HT1080 (cell line): ENCODE results near the gene FAM167B. TPM values are rescaled to one million over a fixed set of nuclear protein-coding genes. Genes with fewer than 3 reads are reported as not detected.

Experiments
- DNase-seq: peaks from one replicate; pipeline ENCODE4 v3.0.0-alpha.2; 2015; ENCODE audit warnings: low read depth
- total RNA-seq: library from RNA; depleted of rRNA; stranded (reverse); fragments of >200 nt; shearing (Covaris generic); gene quantifications from 2 replicates; pipeline ENCODE4 v1.2.3, GENCODE V29; 2014

Gene FAM167B
- total RNA-seq, 1 experiment from 2014 or later, result 0.95 TPM

DNA sequence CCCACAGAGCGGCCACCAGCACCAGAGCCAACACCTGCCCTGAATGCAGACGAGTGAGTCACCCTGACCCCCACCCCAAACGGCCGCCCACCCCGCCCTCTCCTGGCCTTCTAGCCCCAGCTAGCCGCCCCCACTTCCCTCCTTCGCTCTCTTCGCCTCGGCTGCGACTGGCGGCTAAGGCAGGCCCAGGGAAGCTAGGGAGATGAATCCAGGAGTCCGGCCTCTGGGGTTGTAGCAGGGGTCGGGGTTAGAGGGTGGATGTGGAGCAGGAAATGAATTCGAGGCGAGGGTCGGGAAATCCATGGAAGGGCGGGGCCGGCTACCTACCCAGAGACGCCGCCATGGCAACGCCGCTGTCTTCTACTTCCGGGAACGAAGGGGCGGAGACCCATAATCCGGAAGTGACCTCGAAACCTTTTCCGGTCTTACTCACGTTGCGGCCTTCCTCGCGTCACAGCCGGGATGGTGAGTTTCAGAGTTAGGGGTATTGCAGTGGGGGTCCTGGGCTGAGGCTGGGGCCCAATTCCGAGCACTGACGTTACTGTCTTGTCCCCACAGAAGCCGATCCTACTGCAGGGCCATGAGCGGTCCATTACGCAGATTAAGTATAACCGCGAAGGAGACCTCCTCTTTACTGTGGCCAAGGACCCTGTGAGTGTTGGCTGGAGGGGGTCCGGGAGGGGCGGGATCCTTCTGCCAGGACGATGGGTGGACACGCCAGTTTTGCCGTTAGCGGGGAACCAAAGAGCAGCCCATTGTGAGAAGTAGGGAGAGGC is 24.9 kb upstream of the FAM167B start, which contains the start of the genes EIF3I and TMEM234:
Gene EIF3I (plus strand): TSS at position 428 of the 776 bp plus-strand sequence. CDS start 35 bp downstream, at position 463.
Gene TMEM234 (minus strand): TSS at position 374 of the 776 bp plus-strand sequence. CDS start 31 bp downstream, at position 343.
- peak; percentile 87 for DNase-seq

DNA sequence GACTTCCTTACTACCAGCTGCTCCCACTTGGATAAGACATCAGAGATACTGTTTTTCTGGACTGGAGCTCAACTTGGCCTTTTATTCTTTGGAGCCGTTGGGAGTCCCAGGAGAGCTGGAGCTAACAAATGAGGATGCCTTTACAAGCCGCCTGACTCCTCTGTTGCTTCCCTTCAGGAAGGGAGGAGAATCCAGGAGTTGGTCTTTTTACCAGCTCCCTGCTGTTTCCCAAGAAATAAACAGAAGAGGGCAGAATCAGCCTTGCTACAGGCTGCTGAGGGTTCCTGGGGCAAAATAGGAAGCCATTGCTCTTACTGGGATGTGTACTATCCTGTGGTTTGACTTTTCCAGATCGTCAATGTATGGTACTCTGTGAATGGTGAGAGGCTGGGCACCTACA is 23.3 kb upstream of the FAM167B start:
- DNase-seq, result no peak

DNA sequence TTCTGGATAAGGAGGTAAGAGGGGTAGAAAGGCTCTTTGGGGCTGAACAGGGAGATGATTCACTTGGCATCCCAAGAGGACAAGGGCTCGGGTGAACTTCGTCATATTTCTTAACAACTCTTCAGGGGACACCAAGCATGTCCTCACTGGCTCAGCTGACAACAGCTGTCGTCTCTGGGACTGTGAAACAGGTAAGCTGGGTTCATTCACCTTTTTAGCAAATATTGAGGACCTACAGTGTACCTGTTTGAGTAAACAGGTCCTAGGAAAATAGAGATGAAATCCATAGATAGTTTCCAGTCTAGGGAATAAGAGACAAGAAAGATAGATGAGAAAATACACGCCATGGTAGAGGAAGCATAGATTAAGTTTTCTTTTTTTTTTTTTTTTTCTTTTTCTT is 22.7 kb upstream of the FAM167B start:
- no peak for DNase-seq

DNA sequence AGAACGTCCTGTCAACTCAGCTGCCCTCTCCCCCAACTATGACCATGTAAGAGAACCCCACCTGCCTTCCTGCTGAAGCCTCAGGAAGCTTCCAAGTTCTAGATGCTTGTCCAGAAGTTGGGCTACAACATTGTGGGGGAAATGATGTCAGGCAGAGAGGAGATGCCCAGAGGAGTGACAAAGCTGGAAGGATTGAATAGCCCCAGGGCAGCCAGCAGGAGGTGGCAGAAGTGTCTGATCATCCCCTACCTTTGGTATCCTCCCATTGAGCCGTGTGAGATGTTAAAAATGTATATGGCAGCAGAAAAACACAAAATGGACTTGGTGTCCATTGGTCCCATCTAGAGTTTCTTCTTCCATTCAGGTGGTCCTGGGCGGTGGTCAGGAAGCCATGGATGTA is 18.3 kb upstream of the FAM167B start:
- DNase-seq, result no peak

DNA sequence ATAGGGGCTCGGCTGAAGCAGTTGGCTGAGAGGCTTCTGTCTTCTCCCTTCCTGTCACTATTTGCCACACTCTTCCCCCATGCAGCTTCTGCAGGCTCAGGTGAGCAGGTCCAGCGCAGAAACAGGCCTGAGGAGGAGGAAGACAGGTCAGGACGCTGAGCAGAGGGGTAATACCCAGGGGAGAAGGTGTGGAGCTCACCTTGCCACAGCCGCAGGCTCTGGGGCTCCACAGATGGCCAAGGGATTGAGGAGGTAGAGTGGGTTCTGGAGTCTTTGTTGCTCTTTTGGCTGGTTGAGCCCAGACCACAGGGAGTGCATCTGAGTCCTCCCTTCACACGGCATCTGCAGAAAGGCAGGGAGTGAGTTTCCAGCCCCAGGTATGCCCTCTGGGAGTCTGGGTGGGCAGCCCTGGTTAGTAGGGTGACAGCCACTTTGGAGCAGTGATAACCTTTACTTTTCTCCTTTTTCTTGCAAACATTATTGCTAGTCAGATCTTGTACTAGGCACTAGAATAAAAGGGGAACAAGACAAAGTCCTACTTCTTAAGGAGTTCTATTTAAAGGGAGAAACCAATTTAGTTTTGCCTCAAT is 15.1 kb upstream of the FAM167B start:
- DNase-seq, result no peak

DNA sequence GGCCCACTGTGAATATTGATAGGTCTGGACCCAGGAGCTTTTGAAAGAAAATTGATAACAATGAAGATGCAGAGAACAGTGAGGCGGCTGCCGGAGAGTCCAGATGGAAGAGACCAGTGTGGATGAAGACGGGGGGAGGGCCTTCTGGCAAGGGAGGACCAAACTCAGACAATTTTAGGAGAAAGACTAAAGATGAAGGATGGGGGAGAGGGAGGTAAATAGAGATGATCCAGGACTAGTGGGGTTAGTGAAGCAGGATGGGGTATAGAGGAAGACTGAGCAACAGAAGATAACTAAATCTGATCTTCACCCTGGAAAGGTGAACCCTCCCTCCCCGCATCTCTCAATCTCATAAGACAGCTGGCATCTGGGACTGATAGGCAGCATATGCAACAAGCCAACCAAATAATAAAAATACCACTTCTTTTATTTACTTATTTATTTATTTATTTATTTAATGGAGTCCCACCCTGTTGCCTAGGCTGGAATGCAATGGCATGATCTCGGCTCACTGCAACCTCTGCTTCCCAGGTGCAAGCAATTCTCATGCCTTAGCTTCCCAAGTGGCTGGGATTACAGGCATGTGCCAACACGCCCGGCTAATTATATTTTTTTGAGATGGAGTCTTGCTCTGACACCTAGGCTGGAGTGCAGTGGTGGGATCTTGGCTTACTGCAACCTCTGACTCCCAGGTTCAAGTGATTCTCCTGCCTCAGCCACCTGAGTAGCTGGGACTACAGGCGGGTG is 14.3 kb upstream of the FAM167B start:
- DNase-seq, result no peak

DNA sequence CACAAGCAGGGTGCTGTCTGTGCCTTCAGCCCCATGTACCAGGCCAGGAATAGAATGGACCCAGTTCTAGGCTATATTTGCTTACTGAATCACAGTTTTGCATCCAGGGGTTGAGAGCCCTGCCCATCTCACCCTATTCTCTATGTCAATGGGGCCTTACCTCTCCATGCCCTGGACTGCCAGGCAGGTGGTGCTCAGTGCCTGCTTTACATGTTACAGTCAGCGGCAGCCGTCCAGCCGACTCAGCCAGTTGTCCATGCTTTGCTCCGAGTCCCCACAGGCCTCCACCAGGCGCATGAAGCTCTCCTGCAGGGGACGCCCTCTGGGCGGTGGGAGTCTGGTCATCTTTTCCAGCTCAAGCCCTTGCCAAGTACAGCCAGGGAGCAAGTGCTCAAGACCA is 12.2 kb upstream of the FAM167B start:
- no peak for DNase-seq

DNA sequence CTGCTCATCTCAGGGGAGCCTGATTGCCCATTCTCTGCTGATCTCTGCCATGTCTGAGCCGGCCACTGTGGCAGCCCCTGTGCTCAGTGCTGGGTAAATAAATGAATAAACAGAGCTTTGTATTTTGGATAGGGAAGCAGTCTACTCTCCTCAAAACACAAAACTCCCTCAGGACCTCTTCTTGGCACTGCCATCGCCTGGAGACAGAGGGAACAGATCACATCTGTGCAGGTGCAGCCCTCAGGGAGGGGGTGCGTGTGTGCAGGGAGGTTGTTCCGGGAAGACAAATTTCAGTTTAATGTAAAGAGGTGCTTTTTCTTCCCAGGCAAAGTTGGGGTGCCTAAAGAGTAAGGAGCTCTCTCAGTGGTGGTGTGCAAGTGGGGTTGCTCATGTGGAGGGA is 7.7 kb upstream of the FAM167B start:
- no peak for DNase-seq

DNA sequence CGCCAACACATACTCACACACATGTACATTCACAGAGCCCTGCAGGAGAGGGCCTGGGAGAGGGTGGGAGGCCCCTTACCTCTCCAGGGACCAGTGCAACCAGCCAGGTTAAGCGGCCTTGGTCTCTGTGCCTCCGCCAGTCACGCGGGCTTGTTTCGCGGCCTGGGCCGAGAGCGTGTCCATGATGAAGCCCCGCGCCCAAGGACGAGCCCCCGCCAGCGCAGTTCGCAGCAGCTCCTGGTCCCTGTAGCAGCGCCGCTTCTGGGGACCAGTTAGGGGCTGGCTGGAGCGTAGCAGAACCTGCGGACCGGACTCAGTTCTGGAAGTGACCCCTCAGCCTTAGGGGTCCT is 7.3 kb upstream of the FAM167B start:
- DNase-seq, result no peak

DNA sequence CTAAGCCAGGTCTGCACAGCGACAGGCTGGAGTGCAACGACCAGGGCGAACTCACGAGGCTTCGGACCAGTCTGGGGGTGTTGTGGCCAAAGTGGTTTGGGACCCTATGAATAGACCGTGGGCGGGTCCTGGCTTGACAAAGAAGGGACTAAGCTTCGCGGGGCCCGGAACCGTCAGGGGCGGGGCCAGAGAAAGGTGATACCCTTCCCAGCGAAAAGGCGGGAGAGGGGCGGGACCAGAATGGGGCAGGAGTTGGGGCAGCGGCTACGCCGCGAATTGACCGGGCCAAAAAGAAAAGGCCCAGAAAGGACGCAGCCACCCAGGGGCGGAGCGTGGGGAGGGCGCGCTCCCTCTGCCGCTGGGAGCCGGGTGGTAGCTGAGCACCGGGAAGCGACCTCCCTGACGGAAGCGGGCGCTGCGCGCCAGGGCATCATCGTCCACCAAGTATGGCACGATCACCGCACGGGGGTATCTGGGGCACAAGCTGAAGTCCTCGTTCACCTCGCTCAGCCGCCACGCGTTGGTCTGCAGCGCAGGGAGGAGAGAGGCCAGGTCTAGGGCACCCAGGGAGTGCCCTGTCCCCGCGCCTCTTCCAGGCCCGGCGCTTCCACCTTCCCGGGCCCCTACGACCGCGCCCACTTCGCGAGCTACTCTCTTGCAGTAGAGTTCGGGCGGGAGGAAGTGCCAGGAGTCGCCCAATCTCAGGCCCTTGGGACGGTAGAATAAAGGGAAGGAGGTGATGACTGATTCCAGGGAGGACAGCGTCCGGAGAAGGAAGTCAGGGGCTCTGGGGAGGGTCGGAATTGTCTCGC is 6.7 kb upstream of the FAM167B start:
- no peak for DNase-seq

DNA sequence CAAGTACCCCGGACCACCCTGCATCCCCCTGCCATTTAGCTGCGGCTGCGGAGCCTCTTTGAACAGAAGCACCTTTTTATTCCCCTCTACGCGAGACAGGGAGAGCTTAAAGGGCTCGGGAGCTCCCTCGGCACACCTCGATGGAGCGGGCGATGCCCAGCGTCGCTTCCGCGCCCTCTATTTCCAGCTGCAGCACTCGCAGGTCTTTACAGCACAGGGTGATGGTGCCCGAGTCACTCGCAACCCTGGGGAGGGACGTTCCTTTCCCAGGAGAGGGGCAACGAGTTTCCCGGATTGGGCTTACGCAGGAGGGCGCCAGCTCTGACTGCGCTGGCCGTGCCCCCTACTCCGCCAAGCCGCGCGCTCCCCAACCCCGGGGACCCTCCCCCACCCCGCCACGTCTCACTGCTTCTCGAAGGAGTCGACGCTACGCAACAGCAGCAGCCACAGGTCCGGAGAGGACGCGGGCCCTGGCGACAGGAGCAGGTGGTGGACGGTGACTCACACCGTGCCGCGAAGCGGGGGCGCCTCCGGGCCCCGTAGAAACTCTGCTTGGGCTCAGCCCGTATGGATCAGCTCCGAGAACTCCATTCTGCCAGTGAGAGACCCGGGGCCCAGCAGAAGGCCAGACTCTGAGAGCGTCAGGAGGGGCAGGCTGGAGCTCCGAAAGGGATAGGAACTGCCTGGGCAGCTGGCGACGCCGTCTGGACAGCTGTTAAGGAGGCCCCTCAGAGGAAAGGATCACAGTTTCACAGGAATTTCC is 5.8 kb upstream of the FAM167B start:
- no peak for DNase-seq

DNA sequence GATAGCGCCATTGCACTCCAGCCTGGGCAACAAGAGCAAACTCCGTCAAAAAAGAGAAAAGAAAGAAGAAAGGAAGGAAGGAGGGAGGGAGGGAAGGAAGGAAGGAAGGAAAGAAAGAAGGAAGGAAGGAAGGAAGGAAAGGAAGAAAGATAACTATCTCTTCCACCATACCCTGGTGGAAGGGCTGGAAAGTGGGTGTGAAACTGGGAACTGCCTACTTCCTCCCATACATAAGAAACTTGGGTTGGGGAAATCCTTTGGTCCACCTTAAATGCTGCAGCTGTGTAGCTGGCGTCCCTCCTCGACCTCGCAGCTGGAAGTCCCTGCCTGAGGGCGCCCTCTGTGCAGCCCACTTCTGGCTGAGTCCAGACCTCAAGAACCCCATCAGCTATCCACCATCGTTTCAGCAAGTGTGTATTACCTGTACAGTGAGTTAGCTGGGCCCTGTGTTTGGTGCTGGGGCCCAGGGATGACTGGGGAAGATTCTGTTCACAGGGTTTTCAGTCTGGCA is 4.6 kb upstream of the FAM167B start:
- DNase-seq, result no peak

DNA sequence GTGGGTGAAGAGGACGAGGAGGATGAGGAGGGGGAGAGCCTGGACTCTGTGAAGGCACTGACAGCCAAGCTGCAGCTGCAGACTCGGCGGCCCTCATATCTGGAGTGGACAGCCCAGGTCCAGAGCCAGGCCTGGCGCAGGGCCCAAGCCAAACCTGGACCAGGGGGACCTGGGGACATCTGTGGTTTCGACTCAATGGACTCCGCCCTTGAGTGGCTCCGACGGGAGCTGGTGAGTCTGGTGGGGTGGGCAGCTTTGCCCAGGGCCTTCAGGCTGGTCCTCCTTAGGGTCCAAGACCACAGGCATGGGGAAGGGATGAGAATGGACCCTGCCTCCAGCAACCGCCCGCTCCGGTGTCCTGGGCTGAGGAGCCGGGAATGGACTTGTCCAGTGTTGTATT is 430 bp downstream of the FAM167B start:
- DNase-seq, result no peak

DNA sequence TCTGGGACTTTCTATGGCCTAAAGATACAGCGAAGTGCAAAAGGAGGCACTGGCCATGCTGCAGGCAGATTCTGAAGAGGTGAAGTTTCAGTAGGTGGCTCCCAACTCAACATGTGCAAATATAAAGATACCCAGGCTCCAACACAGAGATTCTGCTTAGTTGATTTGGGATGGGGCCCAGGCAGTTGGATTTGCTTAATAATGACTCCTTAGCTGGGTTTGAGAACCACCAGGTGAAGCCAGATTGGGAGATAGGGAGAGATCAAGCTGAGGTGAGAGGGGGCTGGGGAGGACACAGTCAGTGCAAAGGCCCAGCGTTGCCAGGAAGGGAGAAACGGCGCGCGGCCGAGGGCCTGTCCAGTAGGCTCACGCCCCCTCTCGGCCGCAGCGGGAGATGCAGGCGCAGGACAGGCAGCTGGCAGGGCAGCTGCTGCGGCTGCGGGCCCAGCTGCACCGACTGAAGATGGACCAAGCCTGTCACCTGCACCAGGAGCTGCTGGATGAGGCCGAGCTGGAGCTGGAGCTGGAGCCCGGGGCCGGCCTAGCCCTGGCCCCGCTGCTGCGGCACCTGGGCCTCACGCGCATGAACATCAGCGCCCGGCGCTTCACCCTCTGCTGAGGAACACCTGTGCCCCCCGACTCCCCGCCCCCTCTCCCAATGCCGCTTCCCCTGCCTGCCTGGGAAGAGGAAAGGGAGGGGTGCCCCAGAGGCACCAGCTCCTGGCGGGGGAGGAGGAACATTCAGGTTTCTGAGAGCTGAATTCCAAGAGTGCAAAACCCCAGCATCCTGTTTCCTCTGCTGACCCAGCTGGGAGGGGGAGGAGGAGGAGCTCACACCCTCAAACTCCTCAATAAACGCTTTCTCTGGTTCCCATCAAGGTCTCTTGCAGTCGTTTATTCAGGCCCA is 1.2 kb downstream of the FAM167B start:
- DNase-seq, result peak; percentile 63

DNA sequence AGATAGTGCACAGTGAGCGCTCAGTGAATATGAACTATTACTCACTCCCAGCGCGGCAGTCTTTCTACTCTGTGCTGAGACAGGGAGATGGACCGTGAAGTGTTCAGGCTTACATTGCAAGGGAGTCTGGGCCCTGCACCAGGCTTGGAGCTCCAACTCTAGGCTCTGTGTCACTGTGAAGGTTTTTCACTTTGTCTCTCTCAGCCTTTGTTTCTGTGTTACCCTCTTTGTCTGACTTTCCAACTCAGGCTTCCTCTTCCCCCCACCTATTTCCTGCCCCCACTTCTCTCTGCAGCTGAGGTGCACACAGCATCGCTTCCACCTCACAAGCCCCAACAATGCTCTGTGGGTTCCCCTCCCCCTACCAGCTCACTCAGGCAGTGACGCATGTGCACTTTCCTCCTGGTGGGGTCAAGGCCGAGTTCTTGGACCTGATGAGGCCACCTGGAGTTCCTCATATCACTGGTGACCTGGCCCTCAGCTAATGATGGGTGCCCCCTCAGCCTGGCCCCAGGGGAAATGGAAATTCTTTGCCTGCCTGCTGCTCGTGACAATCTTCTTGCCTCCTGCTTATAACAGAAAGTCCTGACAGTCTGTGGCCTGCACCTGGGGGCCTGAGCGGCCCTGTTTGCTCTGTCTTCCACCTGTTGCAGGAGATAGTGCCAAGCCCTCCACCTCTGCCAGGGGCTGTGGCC is 3.0 kb downstream of the FAM167B start:
- DNase-seq, result peak; percentile 51

DNA sequence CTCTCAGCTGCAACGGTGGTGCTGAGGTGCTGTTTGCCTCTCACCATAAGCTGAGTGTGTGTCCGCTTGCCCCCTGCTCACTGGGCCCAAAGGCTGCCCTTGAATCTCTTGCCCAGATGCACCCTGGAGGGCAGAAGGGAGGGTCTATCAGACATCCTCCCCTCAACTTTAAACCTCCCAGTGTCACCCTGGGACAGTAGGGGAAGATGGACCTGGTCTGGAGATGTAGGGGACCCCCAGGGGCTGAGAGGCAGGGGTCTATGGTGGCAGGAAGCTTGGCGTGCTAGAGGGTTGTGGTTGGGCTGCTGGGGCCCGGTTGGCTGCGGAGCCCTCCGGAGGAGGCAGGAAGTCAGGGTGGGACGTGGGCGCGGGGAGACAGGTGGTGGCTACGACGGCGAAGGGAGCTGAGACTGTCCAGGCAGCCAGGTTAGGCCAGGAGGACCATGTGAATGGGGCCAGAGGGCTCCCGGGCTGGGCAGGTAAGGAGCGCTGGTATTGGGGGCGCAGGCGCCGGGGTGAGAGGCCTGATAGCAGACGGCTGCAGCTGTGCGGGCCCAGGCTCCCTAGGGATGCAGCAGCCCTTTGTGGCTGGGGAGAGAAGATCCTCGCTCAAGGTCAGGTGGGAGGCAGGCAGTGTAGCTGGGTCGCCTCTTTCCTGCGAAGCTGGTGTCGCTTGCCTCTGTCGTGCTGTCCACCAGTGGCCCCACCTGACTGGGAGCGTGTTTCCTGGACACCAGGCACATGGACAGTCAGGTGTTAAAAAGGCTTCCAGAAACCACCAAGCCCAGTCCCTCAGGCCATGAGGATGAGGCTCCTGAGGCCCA is 4.1 kb downstream of the FAM167B start, which contains the start of gene LCK:
Gene LCK (plus strand): TSS at position 373 of the 824 bp plus-strand sequence. CDS start 23,065 bp downstream, outside the sequence.
- DNase-seq, result no peak
